Cardiac fibroblast (primary cell): ENCODE measurements around the gene OR5H14.

ENCODE experiments used
- DNase-seq, 2 donors: peaks; one replicate each; pipeline versions ENCODE4 v3.0.0 to v3.0.0-alpha.2; 2010; ENCODE audit warnings: low read depth in 2 of 2
- H3K4me3 ChIP-seq, 2 donors: replicated peaks in 1 of 2; 1 replicate in 1 of 2; 2 replicates in 1 of 2; pipeline ENCODE4 v1.5.1; 2011; ENCODE audit warnings: low read depth in 2 of 2, low read length in 2 of 2, mild to moderate bottlenecking in 2 of 2, moderate library complexity in 1 of 2
- CTCF ChIP-seq: IDR thresholded peaks from one replicate; pipeline ENCODE4 v1.5.1; 2011; ENCODE audit warnings: low read depth, mild to moderate bottlenecking, low read length, inconsistent platforms

The OR5H14 gene

GRCh38 chr3:98147179-98147578 is at the start of gene OR5H14:
Gene OR5H14, plus strand, starts transcription at chr3:98147479. Its CDS starts 1,907 bp downstream, at chr3:98149386.
- no peak for TF ChIP-seq CTCF
- DNase-seq: no peak
- H3K4me3 ChIP-seq: no peak within 1 kb of the TSS

GRCh38 chr3:98099848-98100247 is 47.4 kb upstream of the OR5H14 start:
- H3K4me3 ChIP-seq: no peak overlapping the region
- TF ChIP-seq CTCF: no peak

GRCh38 chr3:98108162-98108561 is 39.1 kb upstream of the OR5H14 start:
- DNase-seq: no peak
- TF ChIP-seq CTCF: no peak
- no peak overlapping the region for H3K4me3 ChIP-seq

More at GRCh38 chr3:98099848-98100247, 47.4 kb upstream of the OR5H14 start:
- DNase-seq: no peak

- DNase-seq: no peak
- no peak overlapping the region for H3K4me3 ChIP-seq
- TF ChIP-seq CTCF: no peak
These were observed 37.3 kb upstream of the OR5H14 start for GRCh38 chr3:98109807-98110549.

GRCh38 chr3:98110550-98110908 is 36.8 kb upstream of the OR5H14 start:
- H3K4me3 ChIP-seq: no peak overlapping the region
- no peak for TF ChIP-seq CTCF
- DNase-seq: no peak

GRCh38 chr3:98114264-98114663 is 33.0 kb upstream of the OR5H14 start:
- no peak overlapping the region for H3K4me3 ChIP-seq
- DNase-seq: no peak
- TF ChIP-seq CTCF: no peak

GRCh38 chr3:98115717-98116116 is 31.6 kb upstream of the OR5H14 start:
- no peak for TF ChIP-seq CTCF
- no peak for DNase-seq
- no peak overlapping the region for H3K4me3 ChIP-seq
